GM06990 (cell line): Measurements from ENCODE around the gene FAM98B.

ENCODE experiments used
- DNase-seq: peaks from one replicate; pipeline ENCODE4 v3.0.0-alpha.2; 2011; ENCODE audit not compliant: insufficient read length; ENCODE audit errors: extremely low read depth
- H3K27me3 ChIP-seq: replicated peaks from 2 replicates; pipeline ENCODE4 v1.6.0; 2011; ENCODE audit warnings: low read length; ENCODE audit not compliant: control insufficient read depth, insufficient read depth
- H3K36me3 ChIP-seq: 2 replicates; pipeline ENCODE4 v1.5.1; 2011; ENCODE audit warnings: low read length; ENCODE audit not compliant: control insufficient read depth, insufficient read depth
- H3K4me3 ChIP-seq: replicated peaks from 2 replicates; pipeline ENCODE4 v1.5.1; 2011; ENCODE audit warnings: low read depth, mild to moderate bottlenecking, control low read depth, low read length
- TF ChIP-seq, protein P1 (sequence below): IDR thresholded peaks from 2 replicates; pipeline ENCODE4 v1.5.1; 2011; ENCODE audit warnings: low read length, control low read depth, mild to moderate bottlenecking, inconsistent platforms; ENCODE audit not compliant: insufficient read depth, poor library complexity, severe bottlenecking

Gene FAM98B

DNA sequence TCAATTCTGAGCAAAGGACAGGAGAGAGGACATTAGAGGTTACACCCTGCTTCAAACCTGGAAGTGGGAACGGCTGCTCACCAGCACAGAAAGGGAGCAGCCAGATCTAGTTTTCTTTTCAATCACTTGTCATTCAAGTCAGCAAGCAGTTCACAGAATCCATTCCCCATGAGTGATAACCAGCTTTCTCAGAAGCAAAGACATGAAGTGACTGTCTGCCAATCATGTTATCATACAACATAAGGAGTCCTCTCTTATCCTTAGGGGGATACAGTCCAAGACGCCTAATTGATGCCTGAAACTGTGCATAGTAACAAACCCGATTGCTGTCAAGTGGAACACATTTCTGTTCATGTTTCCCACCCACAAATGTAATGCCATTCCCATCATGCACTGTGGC is 54.7 kb downstream of the FAM98B start:
- TF ChIP-seq, protein P1, sequence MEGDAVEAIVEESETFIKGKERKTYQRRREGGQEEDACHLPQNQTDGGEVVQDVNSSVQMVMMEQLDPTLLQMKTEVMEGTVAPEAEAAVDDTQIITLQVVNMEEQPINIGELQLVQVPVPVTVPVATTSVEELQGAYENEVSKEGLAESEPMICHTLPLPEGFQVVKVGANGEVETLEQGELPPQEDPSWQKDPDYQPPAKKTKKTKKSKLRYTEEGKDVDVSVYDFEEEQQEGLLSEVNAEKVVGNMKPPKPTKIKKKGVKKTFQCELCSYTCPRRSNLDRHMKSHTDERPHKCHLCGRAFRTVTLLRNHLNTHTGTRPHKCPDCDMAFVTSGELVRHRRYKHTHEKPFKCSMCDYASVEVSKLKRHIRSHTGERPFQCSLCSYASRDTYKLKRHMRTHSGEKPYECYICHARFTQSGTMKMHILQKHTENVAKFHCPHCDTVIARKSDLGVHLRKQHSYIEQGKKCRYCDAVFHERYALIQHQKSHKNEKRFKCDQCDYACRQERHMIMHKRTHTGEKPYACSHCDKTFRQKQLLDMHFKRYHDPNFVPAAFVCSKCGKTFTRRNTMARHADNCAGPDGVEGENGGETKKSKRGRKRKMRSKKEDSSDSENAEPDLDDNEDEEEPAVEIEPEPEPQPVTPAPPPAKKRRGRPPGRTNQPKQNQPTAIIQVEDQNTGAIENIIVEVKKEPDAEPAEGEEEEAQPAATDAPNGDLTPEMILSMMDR: no peak
- H3K27me3 ChIP-seq: no peaks in the 10 kb centered on the region
- peaks cover 8% of the 10 kb centered on the region for H3K36me3 ChIP-seq
- peak; percentile 15 for DNase-seq
- H3K4me3 ChIP-seq: no peak overlapping the region

DNA sequence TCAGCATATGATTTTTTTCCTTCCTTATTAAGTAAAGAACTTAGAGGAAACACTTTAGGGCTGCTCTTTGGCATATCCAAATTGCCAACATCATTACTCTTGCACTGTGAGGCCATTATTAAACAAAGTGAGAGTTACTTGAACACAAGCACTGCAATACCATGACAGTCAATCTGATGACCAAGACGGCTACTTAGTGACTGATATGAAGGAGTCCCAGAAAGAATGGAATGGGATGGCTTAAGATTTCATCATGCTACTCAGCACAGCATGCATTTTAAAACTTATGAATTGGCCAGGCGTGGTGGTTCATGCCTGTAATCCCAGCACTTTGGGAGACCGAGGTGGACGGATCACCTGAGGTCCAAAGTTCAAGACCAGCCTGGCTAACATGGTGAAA is 55.2 kb downstream of the FAM98B start:
- Histone ChIP-seq H3K4me3 (no peak overlapping the region), H3K27me3 (no peaks in the 10 kb centered on the region), H3K36me3 (peaks cover 8% of the 10 kb centered on the region)
- no peak for DNase-seq
- TF ChIP-seq, protein P1: no peak

- H3K27me3 ChIP-seq: no peaks in the 10 kb centered on the region
- TF ChIP-seq, protein P1: no peak
- DNase-seq: no peak
- H3K4me3 ChIP-seq: no peak overlapping the region
- peaks cover 5% of the 10 kb centered on the region for H3K36me3 ChIP-seq
Measured at GRCh38 chr15:38512901-38513300, 59.0 kb downstream of the FAM98B start.

DNA sequence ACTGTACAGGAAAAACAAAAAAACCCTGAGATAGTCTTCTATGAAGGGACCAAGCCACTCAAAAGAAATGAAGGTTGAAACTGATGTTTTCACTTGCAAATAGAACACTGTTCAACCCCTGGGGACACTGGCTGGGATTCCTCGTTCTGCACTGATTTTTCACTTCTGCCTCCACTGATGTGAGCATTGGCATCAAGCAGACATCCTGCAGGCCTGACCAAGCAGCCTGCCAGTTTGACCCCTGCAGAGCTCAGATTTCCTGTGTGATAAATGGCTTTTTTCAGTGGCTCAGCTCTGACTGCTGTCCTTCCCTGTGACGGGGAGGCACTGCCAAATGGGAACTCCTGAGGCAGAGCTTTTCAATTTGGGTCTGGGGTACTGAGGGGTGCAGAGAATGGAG is 60.7 kb downstream of the FAM98B start:
- H3K27me3 ChIP-seq: no peaks in the 10 kb centered on the region
- no peak for DNase-seq
- TF ChIP-seq, protein P1: no peak
- H3K36me3 ChIP-seq: peaks cover 5% of the 10 kb centered on the region
- no peak overlapping the region for H3K4me3 ChIP-seq

- no peaks in the 10 kb centered on the region for H3K27me3 ChIP-seq
- TF ChIP-seq, protein P1: no peak
- no peak overlapping the region for H3K4me3 ChIP-seq
- peaks cover 1% of the 10 kb centered on the region for H3K36me3 ChIP-seq
- no peak for DNase-seq
Measured at GRCh38 chr15:38516626-38517025, 62.7 kb downstream of the FAM98B start.

DNA sequence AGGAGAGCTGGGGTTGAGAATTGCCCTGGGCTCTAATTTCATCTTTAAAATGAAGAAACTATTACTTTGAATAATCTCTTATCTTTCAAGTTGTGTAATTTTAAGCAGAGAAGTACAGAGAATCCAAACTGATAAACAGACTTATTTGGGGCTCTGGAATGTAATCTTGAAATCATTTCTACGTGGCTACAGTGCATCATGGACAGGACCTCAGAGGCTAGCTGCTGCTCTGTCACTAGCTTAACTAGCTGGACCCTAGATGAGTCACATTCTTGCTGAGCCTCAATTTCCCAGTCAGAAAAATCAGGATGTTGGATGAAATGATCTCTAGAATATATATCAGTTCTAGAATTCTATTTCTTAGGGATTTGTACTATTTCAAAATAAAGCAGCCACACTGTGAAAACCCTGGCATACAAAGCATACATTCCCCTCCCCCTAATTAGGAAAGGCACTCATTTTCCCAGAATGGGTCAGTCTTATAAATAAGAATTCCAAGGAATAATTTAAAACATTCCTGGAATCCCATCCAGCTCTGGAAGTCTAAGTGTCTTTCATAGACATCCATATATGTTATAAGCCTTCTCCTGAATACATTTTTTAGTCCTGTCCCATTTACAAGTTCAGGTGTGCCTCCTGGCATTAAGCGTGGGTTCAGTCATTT is 63.5 kb downstream of the FAM98B start:
- TF ChIP-seq, protein P1: no peak
- no peak for DNase-seq
- H3K36me3 ChIP-seq: peaks cover 1% of the 10 kb centered on the region
- no peaks in the 10 kb centered on the region for H3K27me3 ChIP-seq
- no peak overlapping the region for H3K4me3 ChIP-seq
